GM18517 (cell line): Measurements from ENCODE around the gene INSL3.
"Not testable (repeated sequence)": the region's sequence is repeated elsewhere in the genome, so short reads cannot be mapped to it uniquely, and the experiment has no call there.

Experiments used
- ATAC-seq: cut with Tn5 transposase; IDR thresholded peaks from one replicate; pipeline ENCODE4 v1.9.1; 2021; ENCODE audit warnings: mild to moderate bottlenecking, moderate library complexity; ENCODE audit not compliant: unreplicated experiment

The INSL3 gene

DNA sequence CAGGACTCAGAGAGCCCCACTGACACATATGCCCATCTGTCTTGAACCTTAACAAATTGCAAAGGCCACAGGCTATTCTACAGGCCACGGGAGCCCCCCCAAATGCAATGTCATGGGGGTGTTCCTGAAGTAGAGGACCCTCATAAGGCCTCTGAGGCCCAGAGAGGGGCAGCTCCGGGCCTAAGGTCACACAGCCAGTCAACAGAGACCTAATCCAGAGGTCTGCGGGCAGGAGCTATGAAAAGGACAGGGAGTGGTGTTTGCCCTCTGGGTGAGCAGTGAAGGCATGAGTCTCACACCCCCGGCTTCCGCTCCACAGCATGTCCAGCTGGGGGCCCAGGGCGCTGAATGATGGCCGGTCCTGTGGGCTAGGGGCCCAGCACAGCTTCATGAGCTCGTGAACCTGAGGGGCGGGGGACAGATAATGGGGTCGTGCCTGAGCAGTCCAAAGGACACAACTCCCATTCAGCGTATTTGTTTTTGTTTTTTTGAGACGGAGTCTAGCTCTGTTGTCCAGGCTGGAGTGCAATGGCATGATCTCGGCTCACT, 5.3 kb upstream of the INSL3 start:
- ATAC-seq = no peak

DNA sequence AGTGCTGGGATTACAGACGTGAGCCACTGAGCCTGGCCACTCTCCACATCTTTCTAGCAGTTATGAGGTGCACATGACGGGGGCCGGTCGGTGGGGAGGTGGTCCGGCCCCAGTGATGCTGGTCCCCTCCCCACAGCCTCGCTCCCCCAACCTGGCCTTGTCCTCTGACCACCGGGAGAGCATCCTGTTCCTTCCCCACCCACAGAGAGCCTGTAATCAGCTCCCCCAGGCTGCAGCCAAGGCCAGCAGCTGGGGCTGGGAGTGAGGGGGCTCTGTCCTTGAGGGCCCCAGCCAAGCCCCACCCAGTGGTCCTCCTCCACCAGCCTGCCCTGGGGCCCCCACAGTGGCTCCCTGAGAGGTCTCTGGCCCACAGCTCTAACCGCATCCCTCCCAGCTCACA, 3.0 kb upstream of the INSL3 start:
- no peak for ATAC-seq

DNA sequence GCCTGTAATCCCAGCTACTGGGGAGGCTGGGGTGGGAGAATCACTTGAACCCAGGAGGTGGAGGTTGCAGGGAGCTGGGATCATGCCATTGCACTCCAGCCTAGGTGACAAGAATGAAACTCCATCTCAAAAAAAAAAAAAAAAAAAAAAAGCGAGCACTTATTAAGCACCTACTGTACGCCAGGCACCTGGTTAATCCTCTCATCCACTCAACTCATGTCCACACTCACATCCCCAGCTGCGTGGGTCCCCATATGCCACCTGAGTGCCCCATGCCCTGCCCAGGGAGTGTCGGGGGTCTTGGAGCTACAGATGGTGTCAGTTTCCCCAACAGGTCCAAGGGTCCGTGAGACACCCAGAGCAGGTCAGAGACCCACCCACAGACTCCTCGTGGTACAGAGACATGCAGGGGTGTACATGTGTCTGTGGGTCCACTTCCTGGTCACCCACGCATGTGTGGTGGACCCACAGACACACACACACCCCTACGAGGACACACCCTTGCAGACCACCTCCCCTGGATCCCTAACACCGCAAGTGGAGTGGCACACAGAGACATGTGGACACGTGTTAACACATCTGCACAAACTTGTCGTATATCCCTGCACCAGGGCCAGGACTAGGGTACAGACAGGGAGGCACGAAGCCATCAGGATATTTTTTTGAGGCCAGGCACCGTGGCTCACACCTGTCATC, 3.5 kb downstream of the INSL3 start:
- no peak for ATAC-seq

DNA sequence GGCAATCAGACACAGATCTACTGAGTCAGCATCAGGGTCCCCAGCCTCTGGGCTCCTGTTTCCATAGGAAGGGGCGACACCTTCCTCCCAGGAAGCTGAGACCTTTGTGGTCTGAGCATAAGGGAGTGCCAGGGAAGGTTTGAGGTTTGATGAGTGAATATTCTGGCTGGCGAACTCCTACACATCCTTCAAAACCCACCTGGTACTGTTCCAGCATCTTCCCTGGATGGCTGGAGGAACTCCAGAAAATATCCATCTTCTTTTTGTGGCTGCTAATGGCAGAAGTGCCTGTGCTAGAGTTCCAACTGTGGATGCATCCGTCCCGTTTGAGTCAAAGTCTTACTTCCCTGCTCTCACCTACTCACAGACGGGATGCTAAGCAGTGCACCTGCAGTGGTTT, 9.2 kb downstream of the INSL3 start:
- no peak for ATAC-seq

DNA sequence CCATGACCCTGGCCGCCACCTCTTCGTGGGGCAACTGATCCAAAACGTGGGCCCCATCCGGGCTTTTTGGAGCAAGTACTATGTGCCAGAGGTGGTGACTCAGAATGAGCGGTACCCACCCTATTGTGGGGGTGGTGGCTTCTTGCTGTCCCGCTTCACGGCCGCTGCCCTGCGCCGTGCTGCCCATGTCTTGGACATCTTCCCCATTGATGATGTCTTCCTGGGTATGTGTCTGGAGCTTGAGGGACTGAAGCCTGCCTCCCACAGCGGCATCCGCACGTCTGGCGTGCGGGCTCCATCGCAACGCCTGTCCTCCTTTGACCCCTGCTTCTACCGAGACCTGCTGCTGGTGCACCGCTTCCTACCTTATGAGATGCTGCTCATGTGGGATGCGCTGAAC, 9.6 kb downstream of the INSL3 start:
- no peak for ATAC-seq

DNA sequence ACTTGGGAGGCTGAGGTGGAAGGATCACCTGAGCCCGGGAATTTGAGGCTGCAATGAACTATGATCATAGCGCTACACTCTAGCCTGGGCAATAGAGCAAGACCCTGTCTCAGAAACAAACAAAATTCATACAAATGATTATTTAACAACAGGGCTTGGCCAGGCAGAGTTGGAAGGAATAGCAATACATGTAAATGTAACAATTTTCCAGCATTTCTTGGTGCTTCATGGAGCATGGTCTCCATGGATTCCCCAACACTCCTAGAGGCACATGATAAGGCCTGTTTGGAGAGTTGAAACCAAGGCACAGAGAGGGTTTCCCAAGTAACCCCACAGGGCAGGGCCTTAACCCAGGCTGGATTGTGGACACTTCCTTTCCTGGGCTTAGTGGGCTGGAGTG, 10.2 kb downstream of the INSL3 start:
- ATAC-seq = no peak

DNA sequence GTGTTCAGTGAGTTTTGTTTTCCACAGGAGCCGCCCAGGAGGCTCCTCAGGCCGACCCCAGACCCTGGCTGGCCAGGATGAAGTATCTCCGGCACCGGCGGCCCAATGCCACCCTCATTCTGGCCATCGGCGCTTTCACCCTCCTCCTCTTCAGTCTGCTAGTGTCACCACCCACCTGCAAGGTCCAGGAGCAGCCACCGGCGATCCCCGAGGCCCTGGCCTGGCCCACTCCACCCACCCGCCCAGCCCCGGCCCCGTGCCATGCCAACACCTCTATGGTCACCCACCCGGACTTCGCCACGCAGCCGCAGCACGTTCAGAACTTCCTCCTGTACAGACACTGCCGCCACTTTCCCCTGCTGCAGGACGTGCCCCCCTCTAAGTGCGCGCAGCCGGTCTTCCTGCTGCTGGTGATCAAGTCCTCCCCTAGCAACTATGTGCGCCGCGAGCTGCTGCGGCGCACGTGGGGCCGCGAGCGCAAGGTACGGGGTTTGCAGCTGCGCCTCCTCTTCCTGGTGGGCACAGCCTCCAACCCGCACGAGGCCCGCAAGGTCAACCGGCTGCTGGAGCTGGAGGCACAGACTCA, 13.5 kb downstream of the INSL3 start:
- no peak for ATAC-seq

DNA sequence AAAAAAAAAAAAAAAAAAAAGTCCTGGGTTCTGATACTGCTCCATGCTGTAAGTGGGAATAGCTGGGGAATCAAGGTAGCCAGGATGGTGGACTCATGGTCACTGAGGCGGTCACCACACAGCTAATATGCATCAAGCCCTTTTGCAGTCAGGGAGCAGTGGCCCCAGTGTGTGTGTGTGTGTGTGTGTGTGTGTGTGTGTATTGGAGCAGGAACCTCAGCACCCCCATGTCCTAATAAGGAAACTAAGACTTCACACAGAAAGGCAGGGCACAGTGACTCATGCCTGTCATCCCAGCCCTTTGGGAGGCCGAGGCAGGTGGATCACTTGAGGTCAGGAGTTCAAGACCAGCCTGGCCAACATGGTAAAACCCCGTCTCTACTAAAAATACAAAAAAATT, 14.4 kb downstream of the INSL3 start:
- no peak for ATAC-seq

DNA sequence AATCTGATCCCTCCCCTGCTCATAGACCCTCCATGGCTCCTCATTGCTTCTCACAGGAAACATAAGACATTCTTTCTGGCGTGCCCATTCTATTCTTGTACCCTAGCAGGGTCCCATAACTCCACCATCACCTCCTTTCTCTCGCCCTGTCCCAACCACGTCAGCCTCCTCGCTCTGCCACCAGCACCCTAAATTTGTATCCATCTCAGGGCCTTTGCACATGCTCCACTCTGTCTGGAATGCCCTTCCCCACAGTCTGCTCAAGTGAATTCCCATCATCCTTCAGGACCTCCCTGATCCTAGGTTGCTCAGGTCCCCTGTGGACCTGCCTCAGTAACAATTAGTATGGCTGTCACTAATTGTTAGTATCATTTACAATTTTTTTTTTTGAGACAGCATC, 15.9 kb downstream of the INSL3 start:
- no peak for ATAC-seq

DNA sequence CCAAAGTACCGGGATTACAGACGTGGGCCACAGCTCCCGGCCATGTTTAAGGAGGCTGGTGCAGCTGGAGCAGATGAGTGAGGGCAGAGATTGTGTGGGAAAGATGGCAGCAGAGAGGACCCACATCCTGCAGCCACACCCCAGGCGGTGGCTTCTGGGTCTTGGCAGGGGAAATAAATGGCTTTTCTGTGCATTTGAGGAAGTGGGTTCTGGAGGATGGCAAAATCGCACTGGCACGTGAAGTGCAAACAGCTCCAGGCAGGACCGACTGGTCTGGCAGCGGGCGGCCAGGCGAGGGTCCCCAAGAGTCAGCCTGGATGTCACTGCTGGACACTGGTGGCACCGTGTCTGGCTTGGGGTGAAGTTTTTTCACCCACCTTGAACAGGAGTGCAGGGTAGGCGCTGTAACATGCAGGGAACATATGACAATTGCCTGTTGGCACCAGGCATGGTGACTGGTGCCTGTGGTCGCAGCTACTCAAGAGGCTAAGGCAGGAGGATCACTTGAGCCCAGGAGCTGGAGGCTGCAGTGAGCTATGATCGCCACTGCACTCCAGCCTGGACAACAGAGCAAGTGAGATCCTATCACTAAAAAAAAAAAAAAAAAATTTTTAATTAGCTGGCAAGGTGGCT, 17.9 kb downstream of the INSL3 start:
- no peak for ATAC-seq

DNA sequence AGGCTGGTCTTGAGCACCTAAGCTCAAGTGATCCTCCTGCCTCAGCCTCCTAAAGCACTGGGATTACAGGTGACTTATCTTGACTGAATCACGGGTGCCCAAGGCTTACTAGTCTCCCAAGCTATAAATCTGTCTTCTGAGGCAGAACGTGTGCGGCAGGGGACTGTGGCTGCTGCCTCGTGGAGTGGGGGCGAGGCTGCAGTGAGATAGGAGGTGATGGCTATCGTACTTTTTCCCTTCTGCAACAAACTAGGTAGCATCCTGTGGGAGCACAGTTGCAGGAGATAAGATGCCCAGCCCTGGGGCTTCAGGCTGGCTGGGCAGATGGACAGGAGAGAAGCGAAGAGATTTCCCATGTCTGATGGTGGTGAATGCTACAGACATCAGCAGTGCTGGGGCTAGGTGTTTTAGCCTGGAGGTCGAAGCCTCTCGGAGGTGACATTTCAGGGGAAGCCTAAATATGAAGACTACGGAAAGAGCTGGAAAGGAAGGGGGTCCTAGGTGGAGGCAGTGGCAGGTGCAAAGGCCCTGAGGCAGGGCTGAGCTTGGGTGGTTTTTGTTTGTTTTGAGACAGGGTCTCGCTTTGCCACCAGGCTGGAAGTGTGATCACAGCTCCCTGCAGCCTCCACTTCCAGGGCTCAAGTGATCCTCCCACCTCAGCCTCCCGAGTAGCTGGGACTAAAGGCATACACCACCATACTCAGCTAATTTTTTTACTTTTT, 19.0 kb downstream of the INSL3 start:
- ATAC-seq = no peak

DNA sequence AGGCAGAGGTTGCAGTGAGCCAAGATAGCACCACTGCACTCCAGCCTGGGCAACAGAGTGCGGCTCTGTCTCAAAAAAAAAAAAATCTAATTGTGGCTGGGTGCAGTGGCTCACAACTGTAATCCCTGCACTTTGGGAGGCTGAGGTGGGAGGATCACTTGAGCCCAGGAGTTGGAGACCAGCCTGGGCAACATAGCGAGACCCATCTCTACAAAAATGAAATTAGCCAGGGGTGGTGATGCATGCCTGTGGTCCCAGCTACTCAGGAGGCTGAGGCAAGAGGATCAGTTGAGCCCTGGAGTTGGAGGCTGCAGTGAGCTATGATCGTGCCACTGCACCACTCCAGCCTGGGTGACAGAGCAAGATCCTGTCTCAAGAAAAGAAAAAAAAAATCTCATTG, 22.7 kb downstream of the INSL3 start:
- not testable (repeated sequence) for ATAC-seq

DNA sequence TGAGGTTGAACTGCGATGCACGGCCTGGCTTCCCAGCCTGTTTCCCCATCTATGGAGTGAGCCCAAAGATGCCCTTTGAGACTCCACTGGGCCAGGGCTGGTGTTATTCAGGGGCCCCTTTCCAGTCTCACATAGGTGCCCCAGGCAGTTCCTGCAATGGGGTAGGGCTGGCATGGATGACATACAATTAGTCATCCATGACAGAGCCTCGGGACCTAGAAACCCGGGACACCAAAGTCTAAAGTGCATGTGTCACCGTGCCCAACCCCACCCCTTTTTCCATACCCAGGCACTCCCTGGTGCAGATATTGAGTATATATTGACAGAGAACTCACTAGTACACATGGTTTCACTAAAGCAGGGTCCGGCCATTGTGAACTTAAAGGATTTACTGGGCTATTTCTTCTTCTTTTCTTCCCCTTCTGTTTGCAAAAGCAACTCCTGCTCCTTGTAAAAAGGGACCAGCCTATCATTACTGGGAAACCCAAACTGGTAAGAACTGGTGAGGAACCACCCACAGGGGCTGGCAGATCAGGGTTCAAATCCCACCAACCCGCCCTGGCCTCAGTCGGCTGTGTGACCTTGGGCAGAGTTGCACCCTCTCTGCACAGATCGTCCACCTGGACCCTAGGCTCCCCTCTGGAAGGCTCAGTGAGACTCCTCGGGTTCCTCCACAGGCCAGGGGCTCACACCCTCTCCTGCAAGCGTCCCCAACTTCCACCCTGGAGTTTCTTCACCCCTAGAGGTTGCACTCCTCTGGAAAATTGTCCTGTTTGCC, 23.7 kb downstream of the INSL3 start:
- no peak for ATAC-seq

DNA sequence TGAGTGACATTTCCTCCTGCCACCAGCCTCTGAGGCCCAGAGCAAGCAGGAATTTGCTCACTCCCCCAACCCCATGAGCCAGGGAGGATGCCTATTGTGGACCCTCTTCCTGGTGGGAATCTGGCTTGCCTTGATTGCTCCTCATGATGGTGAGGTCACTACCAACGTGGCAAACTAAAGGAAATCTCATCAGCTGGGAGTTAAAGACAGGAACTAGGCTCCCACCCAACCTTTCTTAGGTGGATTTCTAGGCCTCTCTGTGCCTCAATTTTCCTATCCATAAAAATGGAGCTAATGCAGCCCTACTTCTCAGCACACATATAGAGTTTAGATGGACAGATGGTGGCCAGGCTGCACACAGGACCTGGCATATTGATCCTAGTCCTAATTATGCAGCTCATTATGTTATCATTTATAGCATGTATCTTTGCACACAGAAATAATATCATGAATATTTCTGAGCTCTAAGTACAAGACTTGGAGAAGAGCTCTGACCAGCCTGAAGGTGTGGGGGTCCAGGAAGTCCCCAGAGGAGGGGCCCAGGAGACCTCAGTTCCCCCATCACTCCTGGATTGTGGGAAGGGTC, 24.4 kb downstream of the INSL3 start:
- ATAC-seq = no peak

DNA sequence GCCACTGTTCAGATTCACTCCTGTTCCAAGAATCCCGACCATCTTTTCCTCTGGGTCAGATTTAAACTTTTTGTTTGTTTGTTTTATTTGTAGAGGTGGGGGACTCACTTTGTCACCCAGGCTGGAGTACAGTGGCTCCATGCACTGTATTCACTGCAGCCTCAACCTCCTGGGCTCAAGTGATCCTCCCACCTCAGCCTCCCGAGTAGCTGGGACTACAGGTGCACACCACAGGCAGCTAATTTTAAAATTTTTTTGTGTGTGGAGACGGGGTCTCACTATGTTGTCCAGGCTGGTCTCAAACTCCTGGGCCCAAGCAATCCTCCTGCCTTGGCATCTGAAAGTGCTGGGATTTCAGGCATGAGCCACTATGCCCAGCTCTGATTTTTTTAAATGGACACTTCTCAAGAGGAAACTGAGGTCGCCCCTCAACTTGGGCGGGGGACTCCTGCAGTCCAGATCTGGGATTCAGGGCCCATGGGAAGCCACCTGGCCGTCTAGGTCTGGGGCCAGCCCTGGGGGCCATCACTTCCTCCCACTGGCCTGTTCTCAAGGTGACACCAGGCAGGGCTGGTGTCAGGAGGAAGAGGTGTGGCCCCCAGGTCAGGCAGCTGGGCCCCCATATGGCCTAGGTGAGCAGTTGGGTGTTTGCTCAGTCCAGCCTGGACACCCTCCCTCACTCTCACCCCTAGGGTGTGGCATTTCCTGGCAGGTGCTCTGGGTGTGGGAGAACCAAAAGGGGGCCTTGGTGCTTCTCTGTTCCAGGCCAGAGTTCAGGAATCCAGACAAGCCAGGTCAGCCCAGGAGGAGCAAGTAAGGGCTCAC, 25.1 kb downstream of the INSL3 start:
- ATAC-seq = no peak

DNA sequence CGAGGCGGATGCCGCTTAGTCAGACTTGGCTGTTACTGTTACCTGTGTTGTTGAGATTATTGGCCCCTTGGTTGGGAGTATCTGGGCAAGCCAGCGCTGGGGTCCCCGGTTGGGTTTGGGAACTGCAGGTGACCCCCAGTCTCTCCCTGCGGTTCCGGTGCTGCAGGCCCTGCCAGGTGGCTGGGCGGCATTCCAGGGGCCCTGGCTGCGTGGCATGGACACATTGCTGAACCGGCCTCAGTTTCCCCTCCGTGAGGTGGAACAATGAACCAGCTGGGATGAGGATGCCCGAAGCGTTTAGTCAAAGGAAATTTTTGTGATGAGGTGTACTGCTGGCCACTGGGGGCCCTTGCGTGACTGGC, 25.8 kb downstream of the INSL3 start:
- ATAC-seq = no peak

DNA sequence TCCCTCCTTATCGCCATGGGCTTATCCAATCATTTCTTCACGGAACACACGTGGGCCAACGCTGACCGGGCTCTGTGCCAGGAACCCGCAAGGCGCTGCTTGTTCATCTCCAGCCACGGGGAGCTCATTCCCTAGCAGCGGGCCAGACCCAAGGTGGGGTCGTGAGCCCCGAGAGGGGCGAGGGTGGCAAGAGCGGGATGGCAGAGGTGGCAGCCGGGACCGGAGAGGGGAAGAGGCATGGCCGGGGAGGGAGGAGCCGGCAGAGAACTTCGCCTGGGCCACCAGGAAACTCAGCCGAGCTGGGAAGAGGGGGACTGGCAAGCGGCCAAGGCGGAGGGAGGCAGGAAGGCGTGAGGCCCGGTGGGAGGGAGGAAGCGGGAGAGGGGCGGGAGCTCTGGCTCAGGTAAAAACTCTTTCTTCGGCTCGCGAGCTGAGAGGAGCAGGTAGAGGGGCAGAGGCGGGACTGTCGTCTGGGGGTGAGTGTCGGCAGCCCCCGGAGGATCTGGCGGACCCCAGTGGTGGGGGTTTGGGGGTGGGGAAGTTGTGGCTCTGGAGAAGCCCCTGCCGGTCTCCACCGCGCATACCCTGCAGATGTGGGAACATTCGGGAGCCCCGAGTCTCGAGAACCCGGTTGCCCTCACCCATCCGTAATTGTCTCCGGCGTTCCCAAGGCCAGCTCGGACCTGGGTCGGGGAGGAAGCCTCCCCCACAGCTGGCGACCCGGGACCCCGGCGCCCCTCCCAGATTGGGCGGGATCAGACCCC, 26.4 kb downstream of the INSL3 start, which contains the start of gene B3GNT3:
TSS of gene B3GNT3 (plus strand) at position 408 of the 764 bp plus-strand sequence. CDS start 12,670 bp downstream, outside the sequence.
- ATAC-seq = no peak

DNA sequence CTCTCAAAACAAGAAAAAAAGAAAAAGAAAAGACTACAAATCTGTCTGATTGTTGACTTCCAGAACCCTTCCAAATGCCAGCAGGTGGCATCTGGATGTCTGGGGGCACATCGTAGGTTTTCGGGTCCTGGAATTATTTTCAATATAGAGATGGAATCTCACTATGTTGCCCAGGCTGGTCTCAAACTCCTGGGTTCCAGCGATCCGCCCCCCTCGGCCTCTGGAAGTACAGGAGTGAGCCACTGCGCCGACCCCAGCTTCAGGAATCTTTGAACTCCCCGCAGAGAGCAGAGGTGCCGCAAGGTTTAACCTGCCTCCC, 26.9 kb downstream of the INSL3 start:
- ATAC-seq = no peak
